Activated CD4-positive, alpha-beta memory T cell treated with anti-CD3 and anti-CD28 coated beads, Interleukin-2, amount 10 ng/mL, durations not matched to agents 7 days and 5 days (primary cell): ENCODE results near the gene PIK3CA. TPM values are rescaled to one million over a fixed set of nuclear protein-coding genes. Genes with fewer than 3 reads are reported as not detected.
"Not testable (repeated sequence)": the region's sequence is repeated elsewhere in the genome, so short reads cannot be mapped to it uniquely, and the experiment has no call there.

Source experiments
- CTCF ChIA-PET: fragments of 350-600 bp; sonication (Branson Sonifier 250); formaldehyde crosslinking; loops from one replicate; lab custom pipeline; 2021; ENCODE audit warnings: antibody characterized with exemption, inconsistent platforms; lab: Charles Lee
- POLR2A ChIA-PET: fragments of 350-600 bp; sonication (Branson Sonifier 250); formaldehyde crosslinking; loops from one replicate; lab custom pipeline; 2021; ENCODE audit warnings: antibody characterized with exemption; lab: Charles Lee
- DNase-seq: peaks from one replicate; pipeline ENCODE4 v3.0.0-alpha.2; 2020
- H3K27ac Mint-ChIP-seq: one replicate; pipeline ENCODE4 v1.8.0; 2021; ENCODE audit warnings: mild to moderate bottlenecking, mixed read lengths
- H3K27me3 Mint-ChIP-seq: one replicate; pipeline ENCODE4 v1.8.0; 2021; ENCODE audit warnings: mixed read lengths
- H3K36me3 Mint-ChIP-seq: one replicate; pipeline ENCODE4 v1.8.0; 2021; ENCODE audit warnings: low read depth, mixed read lengths
- H3K4me1 Mint-ChIP-seq: one replicate; pipeline ENCODE4 v1.8.0; 2021; ENCODE audit warnings: mixed read lengths
- H3K4me3 Mint-ChIP-seq: one replicate; pipeline ENCODE4 v1.8.0; 2021; ENCODE audit warnings: mild to moderate bottlenecking, mixed read lengths
- H3K9me3 Mint-ChIP-seq: one replicate; pipeline ENCODE4 v1.8.0; 2021; ENCODE audit warnings: mixed read lengths
- total RNA-seq, 2 experiments: library from RNA; stranded (reverse); gene quantifications; one replicate each; pipeline ENCODE4 v1.2.3, GENCODE V29; 2021

Gene PIK3CA
- total RNA-seq, 2 experiments from 2014 or later, result 25.9 to 26.2 TPM

- DNase-seq, result no peak
- H3K4me1 Mint-ChIP-seq, result peaks cover 18% of the 10 kb centered on the region
- no peaks in the 10 kb centered on the region for H3K9me3 Mint-ChIP-seq
- no peaks in the 10 kb centered on the region for H3K36me3 Mint-ChIP-seq
- ChIA-PET CTCF (interaction anchor here (1.1 to 1.8 kb wide), 2 partner anchors 10 to 38 kb away, joined by 3 to 4 read pairs; no protein-coding TSS in a partner anchor), POLR2A (interaction anchor here (0.9 to 1.3 kb wide), 3 partner anchors 11 to 36 kb away, joined by 3 to 5 read pairs (median 4); partner anchors contain the start of gene PIK3CA)
- no peaks in the 10 kb centered on the region for H3K27me3 Mint-ChIP-seq
- no peak overlapping the region for H3K4me3 Mint-ChIP-seq
- H3K27ac Mint-ChIP-seq, result no peak overlapping the region
These were observed 36.7 kb downstream of the PIK3CA start for GRCh38 chr3:179184826-179185225.

GRCh38 chr3:179186426-179186825 is 38.3 kb downstream of the PIK3CA start:
- no peak overlapping the region for H3K4me3 Mint-ChIP-seq
- no peaks in the 10 kb centered on the region for H3K27me3 Mint-ChIP-seq
- peaks cover 18% of the 10 kb centered on the region for H3K4me1 Mint-ChIP-seq
- POLR2A ChIA-PET, result no interaction called here
- H3K36me3 Mint-ChIP-seq, result no peaks in the 10 kb centered on the region
- no peak for DNase-seq
- CTCF ChIA-PET, result no interaction called here
- H3K9me3 Mint-ChIP-seq, result no peaks in the 10 kb centered on the region
- H3K27ac Mint-ChIP-seq, result no peak overlapping the region

- no peak overlapping the region for H3K27ac Mint-ChIP-seq
- H3K36me3 Mint-ChIP-seq, result no peaks in the 10 kb centered on the region
- H3K4me1 Mint-ChIP-seq, result peaks cover 2% of the 10 kb centered on the region
- POLR2A ChIA-PET, result no interaction called here
- no peak overlapping the region for H3K4me3 Mint-ChIP-seq
- no peaks in the 10 kb centered on the region for H3K9me3 Mint-ChIP-seq
- no peak for DNase-seq
- no peaks in the 10 kb centered on the region for H3K27me3 Mint-ChIP-seq
- CTCF ChIA-PET, result interaction anchor here (1.5 kb wide), 1 partner anchor 174 kb away, joined by 3 read pairs; no protein-coding TSS in a partner anchor
These were observed 41.6 kb downstream of the PIK3CA start for GRCh38 chr3:179189759-179190158.

GRCh38 chr3:179190581-179190980 is 42.4 kb downstream of the PIK3CA start:
- ChIA-PET CTCF (interaction anchor here (1.5 kb wide), 1 partner anchor 175 kb away, joined by 3 read pairs; no protein-coding TSS in a partner anchor), POLR2A (no interaction called here)
- DNase-seq, result no peak
- Mint-ChIP-seq H3K27ac (no peak overlapping the region), H3K4me1 (peaks cover 6% of the 10 kb centered on the region), H3K27me3 (no peaks in the 10 kb centered on the region), H3K9me3 (no peaks in the 10 kb centered on the region), H3K36me3 (no peaks in the 10 kb centered on the region), H3K4me3 (no peak overlapping the region)

- no peak overlapping the region for H3K4me3 Mint-ChIP-seq
- ChIA-PET POLR2A (no interaction called here), CTCF (no interaction called here)
- no peaks in the 10 kb centered on the region for H3K27me3 Mint-ChIP-seq
- no peaks in the 10 kb centered on the region for H3K36me3 Mint-ChIP-seq
- H3K4me1 Mint-ChIP-seq, result peaks cover 23% of the 10 kb centered on the region
- no peak overlapping the region for H3K27ac Mint-ChIP-seq
- DNase-seq, result no peak
- H3K9me3 Mint-ChIP-seq, result no peaks in the 10 kb centered on the region
These were observed 44.4 kb downstream of the PIK3CA start for GRCh38 chr3:179192542-179192941.

GRCh38 chr3:179194931-179195330 is 46.8 kb downstream of the PIK3CA start:
- DNase-seq, result no peak
- no peaks in the 10 kb centered on the region for H3K27me3 Mint-ChIP-seq
- peaks cover 3% of the 10 kb centered on the region for H3K36me3 Mint-ChIP-seq
- no peak overlapping the region for H3K4me3 Mint-ChIP-seq
- ChIA-PET POLR2A (interaction anchor here (1.1 to 1.8 kb wide), 2 partner anchors 10 to 46 kb away, joined by 4 read pairs; no protein-coding TSS in a partner anchor), CTCF (interaction anchor here (0.7 to 1.2 kb wide), 2 partner anchors 10 to 29 kb away, joined by 4 read pairs; no protein-coding TSS in a partner anchor)
- H3K9me3 Mint-ChIP-seq, result no peaks in the 10 kb centered on the region
- no peak overlapping the region for H3K27ac Mint-ChIP-seq
- H3K4me1 Mint-ChIP-seq, result peaks cover 24% of the 10 kb centered on the region

- ChIA-PET CTCF (interaction anchor here (0.6 kb wide), 1 partner anchor 52 kb away, joined by 3 read pairs; no protein-coding TSS in a partner anchor), POLR2A (interaction anchor here (1.5 to 1.8 kb wide), 2 partner anchors 11 to 47 kb away, joined by 3 to 4 read pairs; no protein-coding TSS in a partner anchor)
- Mint-ChIP-seq H3K27me3 (no peaks in the 10 kb centered on the region), H3K4me3 (no peak overlapping the region), H3K27ac (no peak overlapping the region), H3K36me3 (peaks cover 10% of the 10 kb centered on the region), H3K4me1 (peaks cover 24% of the 10 kb centered on the region), H3K9me3 (no peaks in the 10 kb centered on the region)
- no peak for DNase-seq
These were observed 47.9 kb downstream of the PIK3CA start for GRCh38 chr3:179196098-179196497.

- no peak for DNase-seq
- Mint-ChIP-seq H3K4me1 (peaks cover 24% of the 10 kb centered on the region), H3K27ac (no peak overlapping the region), H3K9me3 (no peaks in the 10 kb centered on the region), H3K4me3 (no peak overlapping the region), H3K36me3 (peaks cover 14% of the 10 kb centered on the region), H3K27me3 (no peaks in the 10 kb centered on the region)
- POLR2A ChIA-PET, result interaction anchor here (1.5 kb wide), 1 partner anchor 47 kb away, joined by 3 read pairs; no protein-coding TSS in a partner anchor
- CTCF ChIA-PET, result no interaction called here
These were observed 48.5 kb downstream of the PIK3CA start for GRCh38 chr3:179196700-179197099.

GRCh38 chr3:179200790-179201189 is 52.6 kb downstream of the PIK3CA start:
- H3K4me1 Mint-ChIP-seq, result peaks cover 16% of the 10 kb centered on the region
- no peaks in the 10 kb centered on the region for H3K27me3 Mint-ChIP-seq
- ChIA-PET POLR2A (no interaction called here), CTCF (no interaction called here)
- no peak overlapping the region for H3K4me3 Mint-ChIP-seq
- H3K27ac Mint-ChIP-seq, result no peak overlapping the region
- H3K36me3 Mint-ChIP-seq, result peaks cover 25% of the 10 kb centered on the region
- DNase-seq, result no peak
- H3K9me3 Mint-ChIP-seq, result no peaks in the 10 kb centered on the region

GRCh38 chr3:179215550-179215949 is 67.4 kb downstream of the PIK3CA start:
- DNase-seq, H3K27ac Mint-ChIP-seq, H3K4me1 Mint-ChIP-seq, H3K4me3 Mint-ChIP-seq, POLR2A ChIA-PET, H3K27me3 Mint-ChIP-seq, CTCF ChIA-PET, H3K9me3 Mint-ChIP-seq: not testable (repeated sequence)
- H3K36me3 Mint-ChIP-seq, result peaks cover 11% of the 10 kb centered on the region

GRCh38 chr3:179218213-179218612 is 70.1 kb downstream of the PIK3CA start:
- DNase-seq, POLR2A ChIA-PET, H3K27me3 Mint-ChIP-seq, H3K36me3 Mint-ChIP-seq, H3K4me3 Mint-ChIP-seq, H3K27ac Mint-ChIP-seq, H3K4me1 Mint-ChIP-seq, H3K9me3 Mint-ChIP-seq, CTCF ChIA-PET: not testable (repeated sequence)

GRCh38 chr3:179223548-179223947 is 75.4 kb downstream of the PIK3CA start:
- ChIA-PET POLR2A (no interaction called here), CTCF (no interaction called here)
- H3K27me3 Mint-ChIP-seq, result no peaks in the 10 kb centered on the region
- no peak overlapping the region for H3K4me3 Mint-ChIP-seq
- H3K9me3 Mint-ChIP-seq, result no peaks in the 10 kb centered on the region
- H3K36me3 Mint-ChIP-seq, result peaks cover 25% of the 10 kb centered on the region
- no peaks in the 10 kb centered on the region for H3K4me1 Mint-ChIP-seq
- DNase-seq, result no peak
- H3K27ac Mint-ChIP-seq, result no peak overlapping the region

GRCh38 chr3:179224584-179224983 is 76.4 kb downstream of the PIK3CA start:
- Mint-ChIP-seq H3K9me3 (no peaks in the 10 kb centered on the region), H3K36me3 (peaks cover 23% of the 10 kb centered on the region), H3K4me1 (no peaks in the 10 kb centered on the region), H3K27ac (no peak overlapping the region), H3K27me3 (no peaks in the 10 kb centered on the region), H3K4me3 (no peak overlapping the region)
- CTCF ChIA-PET, result interaction anchor here (0.5 kb wide), 1 partner anchor 30 kb away, joined by 4 read pairs; no protein-coding TSS in a partner anchor
- DNase-seq, result no peak
- POLR2A ChIA-PET, result no interaction called here

GRCh38 chr3:179227349-179227748 is 79.2 kb downstream of the PIK3CA start:
- no peaks in the 10 kb centered on the region for H3K9me3 Mint-ChIP-seq
- H3K4me1 Mint-ChIP-seq, result no peaks in the 10 kb centered on the region
- peaks cover 42% of the 10 kb centered on the region for H3K36me3 Mint-ChIP-seq
- no peak for DNase-seq
- ChIA-PET CTCF (no interaction called here), POLR2A (interaction anchor here (0.6 kb wide), 1 partner anchor 21 kb away, joined by 3 read pairs; no protein-coding TSS in a partner anchor)
- H3K27me3 Mint-ChIP-seq, result no peaks in the 10 kb centered on the region
- H3K4me3 Mint-ChIP-seq, result no peak overlapping the region
- H3K27ac Mint-ChIP-seq, result no peak overlapping the region
